Measurements from ENCODE around the gene SLC51B.

DNA sequence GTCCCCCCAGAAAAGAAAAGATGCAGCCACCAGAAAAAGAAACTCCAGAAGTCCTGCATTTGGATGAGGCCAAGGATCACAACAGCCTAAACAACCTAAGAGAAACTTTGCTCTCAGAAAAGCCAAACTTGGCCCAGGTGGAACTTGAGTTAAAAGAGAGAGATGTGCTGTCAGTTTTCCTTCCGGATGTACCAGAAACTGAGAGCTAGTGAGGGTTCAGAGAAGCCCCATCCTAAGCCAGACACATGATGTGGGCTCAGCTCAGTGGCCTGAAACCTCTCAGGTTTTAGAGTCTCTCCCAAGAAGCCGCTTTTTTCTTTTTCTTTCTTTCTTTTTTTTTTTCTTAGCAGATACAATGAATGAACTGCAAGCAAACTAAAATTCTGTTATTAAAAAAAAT lies 7.8 kb downstream of the SLC51B start:
- TF ChIP-seq TARDBP (IDR thresholded peaks at IDR 0.05): no peak
- no peak for TF ChIP-seq ARNT (IDR thresholded peaks at IDR 0.05)
- no peak for TF ChIP-seq FOXA1 (IDR thresholded peaks at IDR 0.05)

All from HEK293T (cell line).